Stimulated activated CD8-positive, alpha-beta memory T cell treated with anti-CD3 and anti-CD28 coated beads, Interleukin-7, amount 100 ng/mL, for 48 hours (primary cell): ENCODE measurements around the gene ZFAND3.

Source experiments
- DNase-seq, 2 donors: peaks; one replicate each; pipeline ENCODE4 v3.0.0-alpha.2; 2020; ENCODE audit warnings: low read depth in 1 of 2; ENCODE audit errors: extremely low read depth in 1 of 2

ZFAND3 gene

DNA sequence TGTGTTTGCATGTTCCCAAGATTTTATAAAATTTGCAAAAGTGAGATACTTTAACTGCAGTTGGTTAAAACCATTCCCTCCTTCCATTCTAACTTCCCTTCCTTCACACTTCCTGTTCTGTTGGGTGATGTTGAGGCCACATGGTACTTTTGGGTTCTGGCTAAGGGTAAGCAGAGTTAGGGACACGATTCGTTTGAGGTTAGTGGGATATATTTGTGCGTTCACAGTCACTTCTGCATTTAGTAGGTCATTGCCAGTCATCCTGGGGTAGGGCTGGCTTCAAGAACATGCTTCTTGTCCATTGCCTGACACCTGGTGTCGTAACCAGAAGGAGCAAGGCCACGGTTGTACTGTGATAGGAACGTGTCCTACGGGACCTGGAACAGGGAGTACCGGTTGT lies 340.1 kb downstream of the ZFAND3 start:
- DNase-seq = no peak

DNA sequence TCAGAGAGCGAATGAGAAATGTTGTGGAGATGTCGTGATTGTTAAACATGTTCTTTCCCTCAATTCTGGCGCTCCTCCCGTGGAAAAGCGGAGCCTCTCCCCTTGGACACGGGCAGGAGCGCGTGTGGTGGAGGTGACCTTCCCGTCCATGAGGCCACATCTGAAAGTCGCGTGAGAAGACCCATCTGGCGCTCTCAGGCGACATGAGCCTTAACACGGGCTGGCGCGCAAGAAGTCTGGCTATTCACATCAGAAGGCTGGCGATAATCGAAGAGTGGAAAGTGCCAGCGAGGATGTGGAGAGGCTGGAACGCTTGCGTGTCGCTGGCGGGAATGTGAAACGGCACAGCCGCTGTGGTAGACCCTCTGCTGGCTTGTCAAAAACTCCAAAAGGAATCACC lies 341.3 kb downstream of the ZFAND3 start:
- no peak for DNase-seq

DNA sequence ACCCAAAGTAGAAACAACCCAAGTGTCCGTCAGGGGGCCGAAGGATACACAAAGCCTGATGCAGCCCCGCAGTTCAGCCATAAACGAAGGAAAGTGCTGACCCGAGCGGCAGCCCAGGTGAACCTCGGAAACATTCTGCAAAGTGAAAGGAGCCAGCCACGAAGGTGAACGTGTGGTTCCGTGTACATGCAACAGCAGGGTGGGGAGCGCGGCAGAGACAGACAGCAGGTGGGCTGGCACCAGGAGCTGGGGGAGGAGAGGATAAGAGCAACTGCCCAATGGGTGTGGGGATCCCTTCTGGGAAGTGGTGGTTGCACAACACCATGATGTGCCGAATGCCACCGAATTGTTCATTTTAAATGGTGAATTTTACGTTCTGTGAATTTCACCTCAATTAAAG lies 341.8 kb downstream of the ZFAND3 start:
- no peak for DNase-seq

DNA sequence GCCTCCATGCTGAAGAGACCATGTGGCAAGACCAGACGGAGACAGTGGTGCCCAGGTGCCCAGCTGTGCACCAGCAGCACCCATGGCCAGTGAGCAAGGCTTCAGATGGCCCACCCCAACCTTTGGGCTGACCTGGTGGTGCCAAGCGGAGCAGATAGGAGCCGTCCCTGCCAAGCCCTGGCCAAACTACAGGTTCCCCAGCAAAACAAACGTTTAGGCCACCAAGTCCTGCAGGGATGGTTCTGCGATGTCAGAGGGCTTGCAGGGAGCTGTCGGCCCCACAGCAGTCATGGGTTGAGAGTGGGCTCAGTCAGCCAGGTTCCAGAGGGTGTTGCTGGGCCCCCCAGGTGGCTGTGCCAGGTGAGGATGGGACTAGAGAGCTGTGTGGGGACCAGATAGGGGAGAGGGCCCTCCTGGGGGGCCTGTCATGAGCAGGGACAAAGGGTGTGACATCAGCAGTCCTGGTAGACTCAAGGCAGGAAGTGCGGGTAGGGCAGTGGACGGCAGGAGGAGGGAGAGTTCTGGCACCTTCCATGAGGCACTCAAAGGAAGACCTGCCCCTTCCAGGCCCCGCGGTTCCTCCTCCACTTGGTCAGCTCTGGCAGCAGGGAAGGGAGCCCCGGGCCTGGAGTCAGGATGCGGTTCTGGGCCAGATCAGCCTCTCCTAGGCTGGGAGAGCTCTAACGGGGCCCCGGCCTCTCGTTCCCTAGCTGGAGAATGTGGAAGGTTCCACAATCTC lies 342.4 kb downstream of the ZFAND3 start:
- DNase-seq = no peak

DNA sequence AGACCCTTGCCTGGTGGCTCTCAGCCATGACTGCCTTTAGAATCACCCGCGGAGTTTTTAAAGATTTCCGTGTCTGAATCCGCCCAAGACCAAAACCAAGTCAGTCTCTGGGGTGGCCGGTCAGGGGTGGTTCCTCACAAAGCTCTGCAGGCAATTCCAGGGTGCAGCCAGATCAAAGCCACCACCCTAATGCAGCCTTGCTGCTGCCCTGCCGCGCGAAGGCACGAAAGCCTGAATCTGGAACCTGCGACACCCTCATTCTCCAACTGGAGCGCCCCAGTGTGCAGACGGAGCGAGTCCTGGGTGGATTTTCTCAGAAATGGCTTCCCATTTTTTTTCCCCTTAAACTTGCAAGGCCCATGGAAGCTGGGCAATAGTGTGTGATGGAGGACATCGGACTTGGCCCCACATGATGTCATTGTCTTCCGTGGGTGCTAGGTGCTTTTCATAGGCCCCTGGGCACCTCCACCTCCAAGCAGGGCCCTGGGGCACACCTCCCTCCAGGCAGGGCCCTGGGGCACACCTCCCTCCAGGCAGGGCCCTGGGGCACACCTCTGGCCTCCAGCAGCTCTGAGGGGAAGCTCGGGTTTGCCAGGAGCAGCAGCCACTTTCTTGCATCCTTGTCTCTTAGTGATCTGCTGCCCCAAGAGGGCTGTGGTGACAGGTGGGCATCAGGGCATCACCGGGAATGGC lies 343.1 kb downstream of the ZFAND3 start:
- DNase-seq = no peak

DNA sequence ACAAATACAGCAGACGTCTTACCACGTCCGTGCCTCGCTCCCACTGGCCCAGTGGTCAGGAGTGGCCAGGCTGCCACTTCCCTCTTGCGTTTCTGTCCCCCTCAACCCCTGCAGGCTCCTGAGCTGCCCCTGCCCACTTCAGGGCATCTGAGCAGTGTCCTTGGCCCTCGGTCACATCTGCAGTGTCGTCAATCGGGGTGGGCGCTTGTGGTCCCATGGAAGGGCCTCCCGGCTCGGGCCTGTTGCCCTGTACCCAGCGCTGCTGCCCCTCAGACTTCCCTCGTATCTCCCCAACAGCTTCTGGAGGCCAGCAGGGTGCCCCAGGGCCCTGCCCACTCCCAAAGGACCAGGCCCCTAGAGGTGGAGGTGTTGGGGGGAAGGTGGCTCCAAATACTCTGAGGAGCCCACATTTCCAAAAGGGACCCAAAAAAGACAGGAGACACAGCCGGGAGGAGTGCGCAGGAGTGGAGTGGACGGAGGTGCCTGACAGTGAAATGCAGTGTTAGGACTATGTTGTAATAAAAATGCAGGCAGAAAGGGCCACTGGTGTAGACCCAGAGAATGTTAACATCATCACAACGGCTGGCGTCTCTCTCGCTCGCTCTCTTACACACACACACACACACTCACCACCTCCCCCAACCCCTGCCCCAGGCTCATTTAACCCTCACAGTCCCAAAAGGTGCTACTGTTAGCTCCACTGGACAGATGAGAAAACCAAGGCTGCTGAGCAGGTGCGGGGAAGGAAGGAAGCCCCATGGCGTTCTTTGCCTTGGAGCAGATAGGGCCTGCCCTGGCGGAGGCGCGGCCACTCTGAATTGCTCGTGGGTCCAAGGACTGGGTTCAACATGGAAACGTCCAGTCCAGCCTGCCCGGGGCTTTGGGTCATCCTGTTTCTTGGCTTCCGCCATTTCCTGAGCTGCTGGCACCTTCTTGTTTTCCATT lies 343.9 kb downstream of the ZFAND3 start:
- DNase-seq = no peak

DNA sequence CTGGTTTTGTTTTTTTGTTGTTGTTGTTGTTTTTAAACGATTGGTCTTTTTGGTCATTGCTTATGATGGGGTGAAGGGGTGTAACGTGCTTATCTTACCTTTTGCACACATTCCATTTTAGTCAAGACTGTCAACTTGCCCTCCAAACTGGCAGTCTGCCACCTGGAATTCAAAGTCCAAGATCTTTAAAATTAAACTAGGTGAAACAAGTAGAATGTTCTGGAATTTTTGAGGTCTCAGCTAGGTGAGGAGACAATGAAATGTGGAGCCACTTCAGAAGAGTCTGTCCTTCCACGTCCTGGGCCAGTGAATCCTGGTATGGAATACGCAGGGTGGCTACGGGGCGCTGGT lies 344.6 kb downstream of the ZFAND3 start:
- no peak for DNase-seq

DNA sequence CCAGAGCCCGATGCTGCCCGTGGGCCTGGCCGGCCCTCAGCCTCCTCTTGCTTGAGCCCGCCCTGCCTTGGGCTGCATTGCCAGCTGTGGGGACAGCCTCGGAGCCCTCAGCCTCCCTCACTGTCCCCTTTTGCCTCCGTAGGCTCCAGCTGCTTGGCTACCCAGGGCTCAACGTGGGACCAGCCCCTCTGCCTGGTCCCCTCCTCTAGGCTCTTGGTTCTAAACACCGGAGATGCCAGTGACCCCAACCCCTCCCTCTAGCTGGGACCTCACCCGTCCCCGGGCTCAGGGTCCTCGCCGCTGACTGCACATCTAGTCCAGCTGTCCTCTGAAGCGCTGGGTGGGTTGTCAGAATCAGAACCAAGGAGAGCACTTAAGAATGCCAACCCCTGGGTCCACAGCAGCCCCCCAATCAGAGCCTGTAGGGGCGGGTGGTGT lies 345.2 kb downstream of the ZFAND3 start:
- DNase-seq = no peak

DNA sequence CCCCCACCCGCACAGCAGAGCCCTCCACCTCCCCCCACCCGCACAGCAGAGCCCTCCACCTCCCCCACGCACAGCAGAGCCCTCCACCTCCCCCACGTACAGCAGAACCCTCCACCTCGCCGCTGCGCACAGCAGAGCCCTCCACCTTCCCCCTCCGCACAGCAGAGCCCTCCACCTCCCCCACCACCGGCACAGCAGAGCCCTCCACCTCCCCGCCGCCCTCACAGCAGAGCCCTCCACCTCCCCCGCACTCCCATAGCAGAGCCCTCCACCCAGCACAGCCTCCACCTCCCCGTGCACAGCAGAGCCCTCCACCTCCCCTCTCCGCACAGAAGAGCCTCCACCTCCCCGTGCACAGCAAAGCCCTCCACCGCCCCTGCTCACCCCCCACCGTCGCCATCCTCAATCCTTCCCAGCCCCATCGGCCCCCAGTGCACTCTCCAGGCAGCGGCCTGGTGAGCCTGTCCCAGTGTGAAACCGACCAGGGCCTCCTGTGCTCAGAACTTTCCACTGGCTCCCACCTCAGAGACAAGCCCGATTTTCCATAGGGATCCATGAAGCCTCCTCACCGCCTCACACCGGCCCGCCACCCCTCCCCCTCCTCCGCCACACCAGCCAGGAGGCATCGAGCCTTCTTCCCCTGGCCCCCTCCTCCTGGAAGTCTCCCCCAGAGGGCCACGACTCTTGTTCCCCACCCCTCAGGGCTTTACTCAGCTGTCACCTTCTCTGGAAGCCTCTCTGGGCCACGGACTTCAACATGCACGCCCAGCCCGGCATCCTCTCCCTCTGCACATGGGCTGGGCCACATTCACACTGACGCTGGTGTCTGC lies 347.1 kb downstream of the ZFAND3 start:
- no peak for DNase-seq

DNA sequence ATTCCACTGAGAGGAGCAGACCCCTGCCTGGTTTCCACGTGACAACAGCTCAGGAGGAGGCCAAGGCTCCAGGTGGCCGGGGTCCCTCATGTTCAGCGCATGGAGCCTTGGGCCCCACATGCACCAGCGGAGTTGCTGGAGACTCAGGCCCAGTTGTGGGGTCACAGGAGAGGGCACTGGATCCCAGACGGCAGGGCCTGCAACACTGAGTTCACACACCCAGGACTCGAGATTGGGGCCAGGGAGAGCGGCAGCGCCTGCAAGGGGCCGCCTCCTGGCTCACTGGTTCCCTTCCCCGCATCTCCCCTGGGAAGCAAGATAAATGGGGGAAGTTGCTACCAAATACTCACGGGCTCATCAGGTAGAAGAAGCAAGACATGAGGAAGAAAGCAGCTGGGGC lies 348.1 kb downstream of the ZFAND3 start:
- DNase-seq = no peak

DNA sequence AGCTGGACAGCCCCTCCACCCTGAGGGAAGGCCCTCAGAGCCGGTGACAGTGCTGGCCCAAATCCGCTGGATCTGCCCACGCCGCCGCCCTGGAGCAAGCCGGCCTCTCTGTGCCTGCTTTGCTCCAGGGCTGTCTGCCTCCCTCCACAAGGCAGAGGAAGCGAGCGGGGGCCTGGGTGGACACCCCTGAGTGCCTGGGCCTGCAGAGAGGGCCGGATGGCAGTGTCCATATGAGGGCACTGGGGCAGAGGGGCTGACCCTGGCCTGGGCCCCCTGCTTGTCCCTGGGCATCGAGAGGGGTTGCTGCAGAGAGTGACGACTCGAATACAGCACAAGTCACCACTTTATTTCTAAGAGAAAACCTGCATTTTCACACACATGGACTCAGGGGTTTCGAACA lies 348.6 kb downstream of the ZFAND3 start:
- no peak for DNase-seq

DNA sequence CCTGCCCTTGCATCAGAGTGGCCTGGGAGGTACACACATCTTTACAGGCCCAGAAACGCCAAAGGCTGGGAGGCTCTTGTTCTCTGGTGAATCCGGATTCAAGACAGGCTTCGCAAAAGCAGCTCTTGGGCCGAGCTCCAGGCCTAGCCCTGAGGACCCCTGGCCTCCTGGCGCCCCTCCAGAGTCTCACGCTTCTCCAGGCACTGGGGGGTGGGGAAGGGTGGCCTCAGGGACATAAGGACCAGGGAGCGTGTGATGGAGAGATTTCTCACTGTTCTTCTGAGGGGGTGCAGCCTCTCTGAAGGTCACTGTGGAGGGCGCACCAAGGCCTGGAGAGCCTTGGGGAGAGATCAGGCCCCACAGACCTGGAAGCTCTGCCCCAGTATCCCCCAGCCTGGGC lies 349.2 kb downstream of the ZFAND3 start:
- no peak for DNase-seq

DNA sequence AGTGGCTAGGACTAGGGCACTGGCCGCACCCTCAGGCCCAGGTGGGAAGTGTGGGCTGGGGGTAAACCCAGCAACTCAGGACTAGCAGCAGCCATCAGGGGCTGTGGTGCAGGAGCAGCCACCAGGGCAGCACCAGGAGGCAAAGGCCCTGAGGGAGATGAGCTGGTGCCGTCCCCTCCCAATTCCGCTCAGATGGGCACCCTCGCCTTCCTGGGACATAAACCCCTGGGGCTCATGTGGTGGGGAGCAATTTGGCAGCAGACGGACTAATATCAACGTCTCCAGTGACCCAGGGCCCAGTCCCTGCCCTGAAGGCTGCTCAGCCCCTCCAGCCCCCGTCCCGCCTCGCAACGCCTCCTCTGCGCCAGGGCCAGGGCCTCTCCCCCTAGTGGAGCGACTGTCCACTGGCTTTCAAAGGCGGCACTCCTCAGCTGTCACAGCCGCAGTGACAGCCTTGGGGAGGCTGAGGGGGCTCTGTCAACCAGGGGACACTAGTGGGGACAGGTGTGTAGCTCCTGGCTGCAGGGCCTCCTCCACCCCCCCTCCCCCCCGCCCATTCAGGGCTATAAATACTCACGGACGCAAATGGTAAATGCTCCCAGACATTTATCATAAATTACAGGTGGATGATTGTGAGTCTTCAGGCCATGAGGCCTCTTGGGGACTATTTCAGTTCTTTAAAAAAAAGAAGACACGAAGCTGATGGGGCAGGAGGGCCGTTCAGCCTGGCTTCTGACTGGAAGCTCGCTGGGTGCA lies 349.9 kb downstream of the ZFAND3 start:
- no peak for DNase-seq

DNA sequence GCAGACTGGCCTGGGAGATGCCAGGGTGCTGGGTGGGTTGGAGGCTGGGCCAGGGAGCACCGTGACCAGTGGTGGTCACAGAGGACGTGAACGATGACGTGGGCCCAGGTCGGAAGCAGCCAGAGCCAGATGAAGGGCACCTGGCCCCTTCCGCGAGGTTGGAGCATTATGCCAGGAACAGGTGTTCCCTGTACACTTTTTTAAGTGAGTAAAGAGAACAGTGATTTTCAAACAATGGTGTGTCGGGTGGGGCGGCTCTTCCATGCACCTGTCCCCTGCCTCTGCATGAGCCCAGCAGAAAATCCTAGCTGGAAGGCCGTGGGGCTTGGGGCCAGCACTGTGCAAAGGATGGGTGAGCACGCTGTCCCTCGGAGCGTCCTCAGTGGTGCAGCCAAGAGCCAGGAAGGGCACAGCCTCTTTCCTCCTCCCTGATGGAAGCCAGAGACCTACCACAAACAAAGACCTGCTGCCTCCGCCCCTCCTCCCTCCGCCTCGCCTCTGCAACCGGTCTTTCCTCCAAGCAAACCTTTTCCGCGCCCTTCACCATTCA lies 350.5 kb downstream of the ZFAND3 start:
- DNase-seq = no peak

DNA sequence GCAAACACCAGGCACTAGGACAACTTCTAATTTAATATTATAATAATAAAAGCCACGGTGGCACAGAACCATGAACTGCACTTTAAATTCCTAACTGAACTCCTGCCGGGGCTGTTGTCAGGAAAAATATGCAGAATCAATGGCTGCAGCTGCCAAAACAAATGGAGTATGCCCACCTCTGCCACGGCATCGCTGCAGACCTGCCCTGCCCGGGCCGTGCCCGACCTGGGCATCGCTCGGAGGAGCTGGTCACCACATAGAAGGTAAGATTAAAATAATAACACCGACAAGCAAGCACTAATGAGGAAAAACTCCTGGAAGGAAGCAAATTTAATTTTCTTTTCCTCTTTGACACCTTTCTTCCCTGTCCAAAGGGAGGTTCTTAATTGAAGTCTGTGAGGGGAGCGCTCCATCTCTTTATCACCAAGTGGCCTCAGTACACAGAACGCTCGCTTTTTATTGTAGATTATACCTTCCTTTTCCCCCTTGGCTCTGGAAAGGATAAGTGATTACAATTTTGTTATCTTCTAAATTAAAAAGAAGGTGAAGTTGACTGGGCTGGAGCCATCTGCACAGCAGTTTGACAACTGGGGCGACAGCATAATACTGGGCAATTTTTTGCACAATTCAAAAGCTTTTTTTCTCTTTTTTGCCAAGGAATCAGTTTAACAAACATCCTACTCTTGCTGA lies 351.3 kb downstream of the ZFAND3 start:
- DNase-seq = no peak

DNA sequence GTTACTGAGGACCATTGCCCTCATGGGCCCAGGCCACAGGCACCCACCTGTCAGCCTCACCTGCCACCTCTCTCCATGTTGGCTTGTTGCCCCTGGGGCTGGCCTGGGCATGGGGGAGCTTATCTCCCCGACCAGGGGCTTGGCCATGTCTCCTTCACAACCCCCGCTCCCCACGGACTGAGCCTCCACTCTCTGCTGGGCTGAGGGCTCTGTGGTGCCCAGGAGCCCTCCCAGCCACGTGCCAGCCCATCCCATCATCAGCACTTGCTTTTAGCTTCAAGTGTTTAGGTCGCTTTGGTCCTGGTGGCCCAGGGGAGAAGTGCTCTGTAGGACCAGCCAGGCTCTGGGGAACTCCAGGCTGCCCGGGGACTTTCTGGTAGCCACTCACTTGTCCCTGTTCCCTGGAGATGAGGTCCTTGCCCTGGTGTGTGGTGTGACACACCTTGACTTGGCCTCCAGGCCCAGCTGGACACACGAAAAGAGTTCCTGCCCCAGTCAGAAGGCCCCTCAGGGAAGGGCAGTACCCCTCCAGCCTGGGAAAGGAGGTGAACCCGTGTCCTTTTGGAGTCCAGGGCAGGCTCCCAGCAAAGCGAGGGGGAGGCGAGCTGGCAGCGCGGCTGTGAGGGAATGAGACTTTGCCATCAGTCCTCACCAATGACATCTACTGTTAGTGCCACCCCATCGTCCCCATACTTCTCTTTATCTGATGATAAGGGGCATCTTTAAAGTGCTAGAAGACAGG lies 352.6 kb downstream of the ZFAND3 start:
- no peak for DNase-seq

DNA sequence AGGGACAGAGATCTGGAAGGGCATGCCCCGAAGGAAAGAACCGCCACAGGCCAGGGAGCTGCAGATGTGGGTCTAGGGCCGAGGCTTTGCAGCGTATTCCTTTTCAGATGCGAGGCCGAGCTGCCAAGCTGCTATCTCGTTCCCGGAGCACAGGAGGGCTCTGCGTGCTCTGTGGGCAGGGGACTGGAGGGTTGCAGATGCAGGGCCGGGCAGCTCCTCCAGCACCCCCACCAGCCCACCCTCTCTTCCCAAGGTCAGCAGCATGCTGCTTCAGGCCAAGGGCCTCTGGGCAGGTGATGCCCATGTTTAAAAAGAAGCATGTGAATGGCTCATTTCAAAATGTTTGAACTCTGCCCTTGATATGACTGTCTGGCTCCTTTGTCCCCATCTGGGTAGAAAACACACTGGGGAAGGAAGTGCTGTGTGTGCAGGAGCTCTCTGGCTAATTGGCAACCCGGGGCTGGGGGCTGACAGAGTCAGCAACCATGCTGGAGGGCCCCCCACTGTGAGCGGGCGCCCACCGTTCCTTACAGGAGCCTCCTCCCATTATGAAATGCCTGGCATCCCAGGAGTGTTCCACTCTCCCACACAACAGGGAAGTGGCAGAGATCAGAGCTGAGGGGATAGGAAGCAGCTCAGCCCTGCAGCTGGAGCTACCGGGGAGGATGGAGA lies 353.3 kb downstream of the ZFAND3 start:
- DNase-seq = no peak

DNA sequence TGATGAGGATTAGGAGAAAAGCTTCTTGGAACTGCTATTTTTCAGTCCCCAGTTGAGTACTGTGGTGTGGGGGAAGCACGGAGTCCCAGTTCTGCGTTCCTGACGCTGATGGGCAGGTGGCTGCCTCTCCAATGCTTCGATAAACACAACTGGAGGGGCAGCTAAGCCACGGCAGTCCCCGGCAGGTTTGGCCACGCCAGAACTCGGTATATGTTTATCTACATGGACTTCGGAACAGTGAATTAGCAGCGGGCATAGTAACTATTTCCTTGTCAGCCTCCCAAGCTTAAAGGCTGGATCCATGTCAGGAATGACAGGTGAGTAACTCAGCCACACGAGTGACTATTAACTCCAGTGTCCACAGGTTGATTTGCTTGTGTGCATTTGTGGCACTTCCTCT lies 354.4 kb downstream of the ZFAND3 start:
- no peak for DNase-seq
